ENCODE data around the gene OARD1.
"Not testable (repeated sequence)": the region's sequence is repeated elsewhere in the genome, so short reads cannot be mapped to it uniquely, and the experiment has no call there.

Gene OARD1

GRCh38 chr6:41119508-41119907 lies 47.4 kb upstream of the OARD1 start (continued):
- TF ChIP-seq ZNF513 (tag by site-specific recombination; IDR thresholded peaks at IDR 0.05) (no peak), ZNF350 (tag by site-specific recombination; IDR thresholded peaks at IDR 0.05) (no peak), ZBTB20 (tag by site-specific recombination; IDR thresholded peaks at IDR 0.05) (no peak), MYNN (tag by site-specific recombination; IDR thresholded peaks at IDR 0.05; ENCODE audit: borderline replicate concordance) (no peak), PRDM4 (tag by site-specific recombination; IDR thresholded peaks at IDR 0.05) (no peak), KLF9 (tag by site-specific recombination; IDR thresholded peaks at IDR 0.05; ENCODE audit: low read depth) (no peak), ZNF223 (tag by site-specific recombination; IDR thresholded peaks at IDR 0.05) (no peak)

- POLR2A ChIA-PET; H3K9me3 ChIP-seq (ENCODE audit: control insufficient read depth, insufficient read depth, low read depth, low read length); H3K4me1 ChIP-seq (ENCODE audit: control insufficient read depth, insufficient read depth, low read length); H3K27ac ChIP-seq (ENCODE audit: extremely low read depth, low read depth, low read length); H3K4me3 ChIP-seq (ENCODE audit: low read depth, low read length); H3K36me3 ChIP-seq (ENCODE audit: control insufficient read depth in 2 of 2, insufficient read depth in 1 of 2, low read length in 2 of 2): not testable (repeated sequence)
- CTCF ChIA-PET = interaction anchor here (2.0 kb wide), 1 partner anchor 205 kb away, joined by 4 read pairs; no protein-coding TSS in a partner anchor
Observed at GRCh38 chr6:41115027-41115426, 42.9 kb upstream of the OARD1 start.

GRCh38 chr6:41111017-41111416 lies 38.9 kb upstream of the OARD1 start:
- Histone ChIP-seq H3K4me1 (ENCODE audit: control insufficient read depth, insufficient read depth, low read length) (no peaks in the 10 kb centered on the region), H3K36me3 (ENCODE audit: control insufficient read depth in 2 of 2, insufficient read depth in 1 of 2, low read length in 2 of 2) (no peaks in the 10 kb centered on the region), H3K27ac (ENCODE audit: extremely low read depth, low read depth, low read length) (no peak overlapping the region), H3K9me3 (ENCODE audit: control insufficient read depth, insufficient read depth, low read depth, low read length) (no peaks in the 10 kb centered on the region), H3K4me3 (ENCODE audit: low read depth, low read length) (no peak overlapping the region)
- ChIA-PET CTCF (no interaction called here), POLR2A (no interaction called here)
- no peak for TF ChIP-seq ZNF514 (tag by site-specific recombination; IDR thresholded peaks at IDR 0.05)
- TF ChIP-seq ZNF670 (tag by site-specific recombination; IDR thresholded peaks at IDR 0.05; ENCODE audit: low read depth) = no peak

- TF ChIP-seq ZNF335 (tag by site-specific recombination; conservative IDR thresholded peaks at IDR 0.05) = no peak
- TF ChIP-seq HOXC10 (CRISPR knock-in tag; IDR thresholded peaks at IDR 0.05) = no peak
- no peak for TF ChIP-seq ZNF37A (tag by site-specific recombination; IDR thresholded peaks at IDR 0.05)
- no peak for TF ChIP-seq BCL11A (tag by site-specific recombination; IDR thresholded peaks at IDR 0.05; ENCODE audit: low read depth)
- TF ChIP-seq ZNF701 (tag by site-specific recombination; IDR thresholded peaks at IDR 0.05) = no peak
- no peak for TF ChIP-seq ZNF776 (tag by site-specific recombination; IDR thresholded peaks at IDR 0.05; ENCODE audit: borderline replicate concordance)
- TF ChIP-seq ZNF175 (tag by site-specific recombination; IDR thresholded peaks at IDR 0.05) = no peak
- ChIA-PET POLR2A (interaction anchor here (0.6 to 1.5 kb wide), 2 partner anchors 31 to 72 kb away, joined by 4 read pairs; partner anchors contain the start of genes NFYA and OARD1), CTCF (interaction anchor here (0.6 to 2.9 kb wide), 3 partner anchors 12 to 1780 kb away, joined by 3 to 18 read pairs (median 3); no protein-coding TSS in a partner anchor)
- no peak overlapping the region for H3K27ac ChIP-seq (ENCODE audit: extremely low read depth, low read depth, low read length)
- no peak overlapping the region for H3K4me3 ChIP-seq (ENCODE audit: low read depth, low read length)
- H3K4me1 ChIP-seq (ENCODE audit: control insufficient read depth, insufficient read depth, low read length) = no peaks in the 10 kb centered on the region
- H3K9me3 ChIP-seq (ENCODE audit: control insufficient read depth, insufficient read depth, low read depth, low read length) = no peaks in the 10 kb centered on the region
- peaks cover 13 to 17% of the 10 kb centered on the region in 2 experiments; a peak in 2 of 3 replicates for H3K36me3 ChIP-seq (ENCODE audit: control insufficient read depth in 2 of 2, insufficient read depth in 1 of 2, low read length in 2 of 2)
Observed at GRCh38 chr6:41103847-41104246, 31.7 kb upstream of the OARD1 start.

Measured in HEK293 (cell line).